PC-3 (cell line): ENCODE measurements around the gene CRADD.

ENCODE experiments used
- EZH2 ChIP-seq: fragments of 300-600 bp; sonication (generic); IDR thresholded peaks from one replicate; pipeline ENCODE4 v1.6.1; 2017; ENCODE audit warnings: antibody characterized with exemption, mild to moderate bottlenecking, low read length; ENCODE audit not compliant: unreplicated experiment
- EZH2phosphoT487 ChIP-seq: fragments of 300-600 bp; sonication (generic); IDR thresholded peaks from 2 replicates; pipeline ENCODE4 v1.6.1; 2018; ENCODE audit warnings: mild to moderate bottlenecking, antibody characterized with exemption, low read length, borderline replicate concordance
- TF ChIP-seq, protein P1 (sequence below): fragments of 300-600 bp; sonication (generic); conservative IDR thresholded peaks from 2 replicates; pipeline ENCODE4 v1.5.1; 2017; ENCODE audit warnings: antibody characterized with exemption, low read depth, mild to moderate bottlenecking, low read length

DNA sequence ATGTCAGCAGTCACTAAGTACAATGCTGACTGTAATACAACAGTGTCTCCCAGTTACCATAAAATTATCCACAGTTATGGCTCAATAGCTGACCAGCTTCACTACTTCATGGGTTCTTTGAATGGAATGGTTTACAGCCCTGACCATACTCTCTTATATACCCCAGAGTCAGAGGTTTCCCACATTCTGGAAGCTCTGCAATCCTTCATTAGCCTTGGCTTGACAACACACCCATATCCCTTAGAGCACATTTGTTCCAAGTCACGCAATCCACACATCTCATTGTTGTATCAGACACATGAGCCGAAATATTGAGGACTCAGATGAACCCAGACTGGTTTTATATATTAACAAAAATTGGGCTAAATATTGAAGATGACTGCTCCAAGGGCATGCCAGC lies 261.8 kb downstream of the CRADD start:
- TF ChIP-seq EZH2phosphoT487 (no peak), EZH2 (no peak)
- TF ChIP-seq, protein P1, sequence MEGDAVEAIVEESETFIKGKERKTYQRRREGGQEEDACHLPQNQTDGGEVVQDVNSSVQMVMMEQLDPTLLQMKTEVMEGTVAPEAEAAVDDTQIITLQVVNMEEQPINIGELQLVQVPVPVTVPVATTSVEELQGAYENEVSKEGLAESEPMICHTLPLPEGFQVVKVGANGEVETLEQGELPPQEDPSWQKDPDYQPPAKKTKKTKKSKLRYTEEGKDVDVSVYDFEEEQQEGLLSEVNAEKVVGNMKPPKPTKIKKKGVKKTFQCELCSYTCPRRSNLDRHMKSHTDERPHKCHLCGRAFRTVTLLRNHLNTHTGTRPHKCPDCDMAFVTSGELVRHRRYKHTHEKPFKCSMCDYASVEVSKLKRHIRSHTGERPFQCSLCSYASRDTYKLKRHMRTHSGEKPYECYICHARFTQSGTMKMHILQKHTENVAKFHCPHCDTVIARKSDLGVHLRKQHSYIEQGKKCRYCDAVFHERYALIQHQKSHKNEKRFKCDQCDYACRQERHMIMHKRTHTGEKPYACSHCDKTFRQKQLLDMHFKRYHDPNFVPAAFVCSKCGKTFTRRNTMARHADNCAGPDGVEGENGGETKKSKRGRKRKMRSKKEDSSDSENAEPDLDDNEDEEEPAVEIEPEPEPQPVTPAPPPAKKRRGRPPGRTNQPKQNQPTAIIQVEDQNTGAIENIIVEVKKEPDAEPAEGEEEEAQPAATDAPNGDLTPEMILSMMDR = no peak
